Stimulated activated CD8-positive, alpha-beta memory T cell treated with anti-CD3 and anti-CD28 coated beads, Interleukin-15, amount 100 ng/mL, for 24 hours (primary cell): Measurements from ENCODE around the gene IGF2BP2.
"Not testable (repeated sequence)": the region's sequence is repeated elsewhere in the genome, so short reads cannot be mapped to it uniquely, and the experiment has no call there.

Source experiments
- DNase-seq: peaks from one replicate; pipeline ENCODE4 v3.0.0-alpha.2; 2020; ENCODE audit warnings: low read depth

Gene IGF2BP2

GRCh38 chr3:185837414-185837813, 12.6 kb upstream of the IGF2BP2 start:
- no peak for DNase-seq

GRCh38 chr3:185831990-185832389, 7.1 kb upstream of the IGF2BP2 start:
- DNase-seq, result no peak

GRCh38 chr3:185831195-185831594, 6.4 kb upstream of the IGF2BP2 start:
- no peak for DNase-seq

- DNase-seq, result no peak
These were observed 5.4 kb upstream of the IGF2BP2 start for GRCh38 chr3:185830018-185830797.

- DNase-seq, result no peak
These were observed 3.9 kb upstream of the IGF2BP2 start for GRCh38 chr3:185828755-185829154.

- DNase-seq, result no peak
These were observed 2.9 kb upstream of the IGF2BP2 start for GRCh38 chr3:185827595-185828344.

GRCh38 chr3:185825639-185826481, 1.0 kb upstream of the IGF2BP2 start:
- no peak for DNase-seq

- no peak for DNase-seq
These were observed 514 bp downstream of the IGF2BP2 start for GRCh38 chr3:185824051-185825005.

GRCh38 chr3:185823078-185824044, 1.5 kb downstream of the IGF2BP2 start:
- no peak for DNase-seq

GRCh38 chr3:185822221-185823000, 2.4 kb downstream of the IGF2BP2 start:
- no peak for DNase-seq

- DNase-seq, result no peak
These were observed 3.7 kb downstream of the IGF2BP2 start for GRCh38 chr3:185820973-185821758.

GRCh38 chr3:185818267-185818875, 6.5 kb downstream of the IGF2BP2 start:
- DNase-seq, result no peak

- DNase-seq, result no peak
These were observed 9.2 kb downstream of the IGF2BP2 start for GRCh38 chr3:185815391-185816282.

- DNase-seq, result no peak
These were observed 11.1 kb downstream of the IGF2BP2 start for GRCh38 chr3:185813691-185814215.

- DNase-seq, result no peak
These were observed 11.6 kb downstream of the IGF2BP2 start for GRCh38 chr3:185813205-185813604.

- DNase-seq, result no peak
These were observed 17.3 kb downstream of the IGF2BP2 start for GRCh38 chr3:185807445-185808068.

GRCh38 chr3:185798831-185799110, 26.1 kb downstream of the IGF2BP2 start:
- DNase-seq, result not testable (repeated sequence)
